DMS79 (cell line): Measurements from ENCODE around the gene SGCD.
"Not testable (repeated sequence)": the region's sequence is repeated elsewhere in the genome, so short reads cannot be mapped to it uniquely, and the experiment has no call there.

Experiments
- DNase-seq: peaks from one replicate; lab custom pipeline; 2025; lab: John Stamatoyannopoulos, UW

The SGCD gene

DNA sequence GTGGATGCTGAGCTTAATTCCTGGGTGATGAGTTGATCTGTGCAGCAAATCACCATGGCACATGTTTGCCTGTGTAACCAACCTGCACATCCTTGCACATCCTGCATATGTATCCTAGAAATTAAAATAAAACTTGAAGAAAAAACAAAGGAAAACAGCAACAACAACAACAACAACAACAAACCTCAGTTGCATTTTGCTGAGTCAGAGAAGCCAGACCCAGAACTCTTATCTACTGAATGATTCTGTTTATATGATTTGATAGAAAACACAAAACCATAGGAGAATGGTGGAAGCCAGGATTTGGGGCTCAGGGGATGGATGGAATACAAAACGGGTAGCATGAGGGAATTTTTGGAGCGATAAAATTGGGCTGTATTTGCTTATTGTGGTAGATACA, 307.3 kb downstream of the SGCD start:
- DNase-seq = no peak

DNA sequence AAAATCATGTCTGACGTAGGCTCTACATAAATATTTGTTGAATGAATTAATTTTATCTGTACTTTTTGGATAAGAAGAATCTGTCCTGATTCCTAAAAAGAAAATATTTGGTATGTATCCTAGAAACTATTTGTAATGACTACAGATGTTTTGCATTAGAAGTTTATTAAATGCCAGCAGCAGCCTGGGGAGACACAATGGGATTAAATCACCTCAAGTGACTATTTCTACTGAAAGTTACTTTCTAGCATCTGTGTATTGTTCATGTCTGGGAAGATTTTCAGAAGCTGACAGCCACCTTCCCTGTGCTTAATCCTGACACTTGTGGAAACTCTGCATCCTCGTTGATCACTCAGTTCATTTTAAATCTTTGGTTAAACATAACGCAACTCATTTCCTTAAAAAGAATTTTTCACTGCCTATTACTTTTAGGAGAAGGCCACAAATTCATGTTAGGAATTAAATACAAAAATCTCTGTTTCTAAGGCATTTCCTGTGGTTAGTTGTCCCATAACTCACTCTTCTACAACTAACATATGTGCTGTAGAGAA, 313.8 kb downstream of the SGCD start:
- DNase-seq = no peak

GRCh38 chr5:156641686-156642085, 314.7 kb downstream of the SGCD start:
- no peak for DNase-seq

DNA sequence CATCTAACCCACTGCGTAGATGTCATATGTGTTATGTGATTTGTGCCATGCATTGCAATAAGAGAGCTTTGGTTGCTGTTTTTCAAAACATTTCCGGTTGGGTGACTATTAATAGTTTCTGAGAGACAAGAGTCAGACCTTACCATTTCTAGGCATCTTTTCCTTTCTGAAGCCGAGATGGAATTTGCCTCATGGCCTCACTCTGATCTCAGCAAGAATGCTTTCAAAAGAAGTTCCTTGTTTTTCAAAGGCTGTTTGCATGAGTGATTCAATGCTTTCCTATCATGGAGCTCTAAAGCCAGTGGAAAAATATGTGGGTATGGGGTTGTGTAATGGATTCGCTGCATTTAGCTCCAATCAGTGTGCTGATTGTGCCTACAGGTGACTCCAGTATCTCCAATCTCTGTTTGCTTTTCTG, 320.1 kb downstream of the SGCD start:
- no peak for DNase-seq

DNA sequence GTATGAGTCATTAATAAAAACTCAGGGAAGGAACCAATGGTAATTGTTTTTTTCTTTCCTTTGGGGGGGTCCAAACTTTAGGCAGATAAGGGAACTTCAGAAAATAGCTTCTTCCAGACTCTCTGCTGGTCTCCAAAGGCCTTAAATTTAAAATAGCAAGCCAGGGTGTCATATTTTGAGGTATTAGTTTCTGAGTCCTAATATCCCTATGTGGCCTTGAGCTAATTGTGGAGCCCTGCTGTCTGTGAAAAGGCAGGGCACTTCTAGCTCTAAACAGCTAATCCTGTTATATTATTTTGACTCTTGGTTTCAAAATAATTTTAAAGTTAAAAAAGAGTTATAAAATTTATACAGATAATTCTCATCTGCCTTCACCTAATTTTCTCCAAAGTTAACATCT, 327.5 kb downstream of the SGCD start:
- no peak for DNase-seq

DNA sequence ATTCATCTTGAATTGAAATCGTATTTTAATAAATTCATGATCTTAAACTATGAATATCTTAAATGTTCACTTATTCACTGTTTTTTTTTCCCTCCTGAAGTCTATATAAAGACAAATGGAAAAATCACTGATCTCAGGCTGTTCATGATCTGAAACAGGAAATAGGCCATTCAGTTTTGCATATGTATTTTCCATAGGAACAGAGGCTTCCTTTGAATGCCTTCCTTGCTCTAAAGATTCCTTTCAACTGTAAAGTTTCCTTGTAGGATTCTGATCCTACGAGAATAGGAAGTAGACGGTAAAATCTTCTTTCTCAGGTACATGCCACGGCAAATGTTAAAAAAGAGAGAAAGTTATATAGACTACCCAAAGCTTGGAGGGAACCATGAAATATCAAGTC, 328.8 kb downstream of the SGCD start:
- DNase-seq = no peak

GRCh38 chr5:156664832-156665231, 337.9 kb downstream of the SGCD start:
- DNase-seq = not testable (repeated sequence)

DNA sequence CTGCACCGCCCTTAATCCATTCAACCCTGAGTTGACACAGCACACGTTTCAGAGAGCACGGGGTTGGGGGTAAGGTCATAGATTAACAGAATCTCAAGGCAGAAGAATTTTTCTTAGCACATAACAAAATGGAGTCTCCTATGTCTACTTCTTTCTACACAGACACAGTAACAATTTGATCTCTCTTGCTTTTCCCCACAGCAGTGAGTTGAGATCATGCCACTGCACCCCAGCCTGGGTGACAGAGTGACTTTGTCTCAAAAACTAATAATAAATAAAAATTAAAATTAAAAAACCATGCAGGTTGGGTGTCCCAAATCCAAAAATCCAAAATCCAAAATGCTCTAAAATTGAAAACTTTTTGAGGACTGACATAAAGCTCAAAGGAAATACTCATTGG, 339.7 kb downstream of the SGCD start:
- DNase-seq = not testable (repeated sequence)

DNA sequence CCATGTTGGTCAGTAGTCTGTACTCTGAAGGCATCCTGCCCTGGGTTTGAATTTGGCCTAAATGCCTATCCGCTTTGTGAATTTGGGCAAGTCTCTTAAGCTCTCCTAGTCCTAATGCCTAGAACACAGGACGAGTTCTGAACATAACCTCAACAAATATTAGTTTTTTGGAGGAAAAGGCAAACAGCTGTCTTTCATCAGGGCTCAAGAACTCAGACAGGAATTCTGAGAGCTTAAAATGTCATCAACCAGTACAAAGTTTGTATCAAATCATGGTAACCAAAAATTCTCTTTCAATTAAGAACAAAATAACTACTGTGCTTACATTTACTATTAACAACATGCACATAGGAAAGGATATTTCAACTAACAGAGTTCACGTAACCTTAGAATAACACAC, 340.7 kb downstream of the SGCD start:
- no peak for DNase-seq

GRCh38 chr5:156669416-156669815, 342.5 kb downstream of the SGCD start:
- DNase-seq = no peak

GRCh38 chr5:156670615-156671014, 343.7 kb downstream of the SGCD start:
- no peak for DNase-seq

DNA sequence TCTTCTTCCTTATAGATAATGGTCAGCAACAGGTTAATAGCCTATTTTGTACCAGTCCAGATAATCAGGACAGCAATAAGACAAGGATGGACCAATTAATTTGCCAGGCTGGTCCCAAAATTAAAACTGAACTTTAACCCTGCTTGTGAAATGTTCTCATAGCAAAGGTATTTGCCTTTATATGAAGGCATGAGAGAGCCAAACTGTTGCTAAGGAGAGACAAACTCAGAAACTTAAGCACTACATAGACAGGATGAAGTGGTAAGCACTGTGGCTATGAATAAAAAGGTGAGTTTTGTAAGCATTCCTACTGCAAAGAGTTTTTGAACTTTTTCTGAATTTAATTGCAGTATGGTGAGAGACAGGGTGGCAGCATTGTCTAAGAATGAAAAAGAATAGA, 348.4 kb downstream of the SGCD start:
- DNase-seq = no peak

DNA sequence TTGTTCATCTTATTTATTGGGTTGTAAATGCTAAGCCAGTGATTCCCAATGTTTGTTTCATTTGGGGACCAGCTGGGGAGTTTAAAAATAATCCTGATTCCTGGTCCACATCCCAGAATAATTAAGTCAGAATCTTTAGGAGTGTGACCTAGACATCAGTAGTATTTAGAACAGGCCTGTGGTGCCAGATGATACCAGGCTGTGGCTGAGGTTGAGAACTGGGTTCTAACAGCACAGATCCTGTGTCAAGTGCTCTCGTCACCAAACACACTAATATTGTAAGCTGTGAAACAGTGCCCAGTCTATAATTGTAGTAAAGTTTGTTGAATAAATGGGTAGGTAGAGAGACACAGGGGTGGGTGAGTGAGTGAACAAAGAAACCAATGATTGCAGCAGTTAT, 351.0 kb downstream of the SGCD start:
- DNase-seq = no peak

- DNase-seq = no peak
Observed at GRCh38 chr5:156678484-156678883, 351.5 kb downstream of the SGCD start.

- DNase-seq = no peak
Observed at GRCh38 chr5:156680831-156681230, 353.9 kb downstream of the SGCD start.

DNA sequence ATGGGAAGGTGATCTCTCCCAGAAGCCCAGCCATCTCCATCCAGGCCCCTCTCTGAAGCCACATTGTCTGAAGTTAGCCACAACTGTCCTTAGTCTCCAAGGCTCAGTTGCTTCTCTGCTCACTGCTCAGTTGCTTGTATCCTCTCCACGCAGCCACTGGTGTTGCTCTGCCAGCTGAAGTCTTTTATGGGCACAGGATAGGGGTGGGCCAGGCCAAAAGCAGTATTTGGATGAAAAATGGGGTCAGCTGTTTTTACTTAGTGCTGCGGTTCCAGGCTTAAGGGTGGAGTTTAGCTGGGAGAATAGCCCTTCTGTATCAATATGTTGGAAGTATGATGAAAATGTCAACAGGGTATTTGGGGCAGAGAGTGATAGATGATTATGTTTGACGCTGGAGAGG, 354.3 kb downstream of the SGCD start:
- DNase-seq = no peak

DNA sequence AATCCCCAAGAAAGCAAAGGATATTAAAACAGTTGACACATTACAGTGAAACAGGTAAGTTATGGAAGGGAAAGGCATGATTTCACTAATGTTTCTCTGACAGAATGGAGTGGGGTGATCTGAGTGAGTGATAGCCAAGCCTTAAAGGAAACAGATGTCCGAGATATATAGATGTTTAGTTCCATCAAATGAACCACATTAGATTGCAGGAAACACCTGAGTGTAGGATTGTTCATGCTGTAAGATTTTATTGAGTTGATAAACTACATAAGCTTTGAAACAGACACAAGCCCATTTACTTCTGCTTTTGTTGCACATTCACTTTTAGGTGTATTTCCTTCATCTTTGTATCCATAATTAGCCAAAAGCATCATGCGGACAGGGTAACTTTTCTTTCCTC, 356.0 kb downstream of the SGCD start:
- no peak for DNase-seq

- DNase-seq = no peak
Observed at GRCh38 chr5:156683509-156683908, 356.5 kb downstream of the SGCD start.

DNA sequence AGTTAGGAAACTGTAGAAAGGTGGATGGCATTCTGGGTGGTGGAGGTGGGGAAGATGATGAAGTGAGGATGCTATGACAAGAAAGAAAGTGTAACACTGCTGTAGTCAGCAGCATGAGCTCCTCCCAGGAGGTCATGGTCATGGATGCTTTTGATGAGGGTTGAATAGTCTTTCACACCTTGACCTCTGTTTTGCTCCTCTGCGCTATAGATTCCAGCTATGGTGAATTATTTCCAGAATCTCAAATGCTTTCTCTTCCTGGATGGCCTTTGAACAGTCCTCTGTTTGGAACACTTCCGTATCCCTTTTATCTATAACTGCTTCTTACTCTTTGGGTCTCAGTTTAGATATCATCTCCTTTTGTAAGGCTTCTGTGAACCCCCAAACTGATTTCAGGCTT, 357.3 kb downstream of the SGCD start:
- no peak for DNase-seq

DNA sequence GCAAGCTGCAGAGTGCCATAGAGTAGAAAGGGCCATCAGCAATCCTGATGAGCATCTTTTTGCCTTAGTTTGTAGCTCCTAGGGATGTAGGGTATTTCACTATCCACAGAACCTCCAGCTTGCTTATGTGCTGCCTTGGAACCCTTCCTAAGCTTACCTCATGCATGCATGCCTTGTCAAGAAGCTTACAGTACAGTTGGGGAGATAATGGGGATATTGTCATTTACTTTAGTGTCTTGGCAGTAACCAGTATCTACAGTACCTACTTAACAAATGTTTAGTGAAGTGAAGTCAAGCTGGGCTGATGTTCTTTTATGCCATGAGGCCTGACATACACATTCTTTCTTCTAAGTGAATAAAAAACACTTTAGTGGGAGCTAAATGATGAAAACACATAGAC, 358.5 kb downstream of the SGCD start:
- no peak for DNase-seq

DNA sequence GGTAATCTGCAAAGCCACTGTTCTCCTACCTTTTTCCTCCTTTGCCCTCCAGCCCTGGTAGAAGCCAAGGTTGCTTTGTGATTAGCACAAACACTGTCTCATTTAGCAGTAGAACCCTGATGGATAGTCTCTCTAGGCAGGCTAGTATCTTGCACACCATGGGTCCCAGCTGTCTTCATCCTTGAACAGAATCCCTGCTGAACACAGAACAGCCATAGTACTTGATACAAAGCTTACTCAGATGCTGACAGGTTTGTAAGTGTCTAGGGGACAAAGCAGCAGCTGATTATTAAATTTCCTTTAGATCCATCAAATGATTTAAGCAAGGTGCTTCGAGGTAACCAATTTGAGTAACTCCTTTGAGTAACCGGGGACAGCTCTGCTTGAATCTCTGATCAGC, 359.4 kb downstream of the SGCD start:
- DNase-seq = no peak

GRCh38 chr5:156686796-156687195, 359.8 kb downstream of the SGCD start:
- DNase-seq = no peak

- no peak for DNase-seq
Observed at GRCh38 chr5:156687514-156687913, 360.6 kb downstream of the SGCD start.

DNA sequence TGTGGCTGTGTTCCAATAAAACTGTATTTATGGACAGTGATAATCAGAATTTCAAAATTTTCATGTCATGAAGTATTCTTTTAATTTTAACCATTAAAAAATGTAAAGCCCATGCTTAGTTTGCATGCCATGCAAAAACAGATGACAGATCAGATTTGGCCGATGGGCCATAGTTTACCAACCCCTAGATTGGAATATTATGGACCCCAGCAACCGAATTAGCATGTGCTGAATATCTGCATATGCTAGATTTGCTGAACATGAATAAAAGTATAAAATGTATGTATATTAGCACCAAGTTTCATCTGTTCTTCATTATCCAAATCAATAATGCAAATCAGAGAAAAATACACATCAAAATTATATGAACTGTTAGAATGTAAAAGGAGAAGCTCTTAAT, 364.6 kb downstream of the SGCD start:
- no peak for DNase-seq

GRCh38 chr5:156693113-156693512, 366.1 kb downstream of the SGCD start:
- no peak for DNase-seq
